CD4-positive, alpha-beta T cell (primary cell): ENCODE data around the gene FBN1. TPM values are rescaled to one million over a fixed set of nuclear protein-coding genes. Genes with fewer than 3 reads are reported as not detected.

Experiments used
- ATAC-seq: fragments of 200-7000 bp; cut with Tn5 transposase; one replicate; pipeline ENCODE4 v1.10.0; 2022; ENCODE audit warnings: mild to moderate bottlenecking; ENCODE audit not compliant: poor library complexity
- CTCF ChIA-PET: fragments of 350-600 bp; sonication (Branson Sonifier 250); formaldehyde crosslinking; loops from one replicate; lab custom pipeline; 2021; ENCODE audit warnings: antibody characterized with exemption, inconsistent platforms; lab: Charles Lee
- POLR2A ChIA-PET: fragments of 350-600 bp; sonication (Branson Sonifier 250); formaldehyde crosslinking; loops from one replicate; lab custom pipeline; 2021; ENCODE audit warnings: antibody characterized with exemption, inconsistent platforms; lab: Charles Lee
- DNase-seq, 14 experiments: peaks; one replicate each; pipeline ENCODE4 v3.0.0-alpha.2; 2013 to 2020; ENCODE audit warnings: mixed read lengths in 2 of 14
- H3K27ac ChIP-seq, 2 donors: one replicate each; pipeline versions ENCODE4 v1.5.1 to v1.7.0; 2013; ENCODE audit warnings: low read length in 2 of 2, low read depth in 1 of 2, mild to moderate bottlenecking in 1 of 2
- H3K27me3 ChIP-seq, 2 experiments: 1 replicate in 1 of 2; 2 replicates in 1 of 2; pipeline versions ENCODE4 v1.6.1 to v1.7.0; 2013; ENCODE audit warnings: low read length in 2 of 2, control low read depth in 1 of 2, mild to moderate bottlenecking in 1 of 2, moderate library complexity in 1 of 2; ENCODE audit not compliant: insufficient read depth in 2 of 2, control insufficient read depth in 1 of 2
- H3K36me3 ChIP-seq: one replicate; pipeline ENCODE4 v1.6.1; 2013; ENCODE audit warnings: low read length, control low read depth; ENCODE audit not compliant: insufficient read depth
- H3K4me1 ChIP-seq: one replicate; pipeline ENCODE4 v1.6.1; 2013; ENCODE audit warnings: low read length, control low read depth; ENCODE audit not compliant: insufficient read depth
- H3K4me3 ChIP-seq: one replicate; pipeline ENCODE4 v1.5.1; 2013; ENCODE audit warnings: mild to moderate bottlenecking, low read length, moderate library complexity
- H3K9me3 ChIP-seq, 2 experiments: 1 replicate in 1 of 2; 2 replicates in 1 of 2; pipeline versions ENCODE4 v1.6.1 to v1.7.0; 2013; ENCODE audit warnings: low read length in 2 of 2, mild to moderate bottlenecking in 2 of 2, control low read depth in 1 of 2, moderate library complexity in 1 of 2; ENCODE audit not compliant: control insufficient read depth in 1 of 2, insufficient read depth in 1 of 2
- H3K27ac Mint-ChIP-seq: one replicate; pipeline ENCODE4 v1.8.0; 2020; ENCODE audit warnings: mixed read lengths
- H3K27me3 Mint-ChIP-seq: one replicate; pipeline ENCODE4 v1.8.0; 2021; ENCODE audit warnings: mixed read lengths
- H3K36me3 Mint-ChIP-seq: one replicate; pipeline ENCODE4 v1.8.0; 2021; ENCODE audit warnings: low read depth, mixed read lengths
- H3K4me1 Mint-ChIP-seq: one replicate; pipeline ENCODE4 v1.8.0; 2021; ENCODE audit warnings: low read depth, mixed read lengths
- H3K4me3 Mint-ChIP-seq: one replicate; pipeline ENCODE4 v1.8.0; 2020; ENCODE audit warnings: mild to moderate bottlenecking, mixed read lengths
- H3K9me3 Mint-ChIP-seq: one replicate; pipeline ENCODE4 v1.8.0; 2020; ENCODE audit warnings: mixed read lengths
- CTCF ChIP-seq: fragments of 200-600 bp; IDR thresholded peaks from one replicate; pipeline ENCODE4 v1.8.0; 2022; ENCODE audit warnings: antibody characterized with exemption, mild to moderate bottlenecking
- intact Hi-C, 2 experiments: fragments of 100-400 bp; cut with DNase I in 1 of 2; cut with micrococcal nuclease in 1 of 2; formaldehyde crosslinking; loops; one replicate each; pipeline versions ENCODE4 v1.15.1 to v1.9.0; 2023 to 2025; cut with DNase I, micrococcal nuclease
- total RNA-seq, 174 experiments: library from RNA in 2 of 174; stranded (reverse) in 2 of 174; gene quantifications; one replicate each; pipeline ENCODE4 v1.2.3 and lab custom pipeline; 2021 to 2026

Gene FBN1
- total RNA-seq, 2 experiments from 2014 or later, result 0.11 to 0.25 TPM

- Mint-ChIP-seq H3K36me3 (no peaks in the 10 kb centered on the region), H3K9me3 (no peaks in the 10 kb centered on the region), H3K4me1 (no peaks in the 10 kb centered on the region), H3K27me3 (no peaks in the 10 kb centered on the region), H3K4me3 (no peak overlapping the region), H3K27ac (no peak overlapping the region)
- Histone ChIP-seq H3K9me3 (no peaks in the 10 kb centered on the region), H3K27me3 (no peaks in the 10 kb centered on the region), H3K4me3 (no peak overlapping the region), H3K36me3 (no peaks in the 10 kb centered on the region), H3K27ac (no peak overlapping the region), H3K4me1 (no peaks in the 10 kb centered on the region)
- intact Hi-C loops, result no loop called here
- ATAC-seq (no peak), DNase-seq (no peak)
- POLR2A ChIA-PET, result no interaction called here
- TF ChIP-seq CTCF, result no peak
- CTCF ChIA-PET, result no interaction called here
Observed at GRCh38 chr15:48516121-48516520, 129.4 kb downstream of the FBN1 start.

- POLR2A ChIA-PET, result no interaction called here
- CTCF ChIA-PET, result no interaction called here
Observed at GRCh38 chr15:48515500-48515899, 130.0 kb downstream of the FBN1 start.

GRCh38 chr15:48514103-48514816 lies 131.2 kb downstream of the FBN1 start:
- Mint-ChIP-seq H3K27ac (no peak overlapping the region), H3K36me3 (no peaks in the 10 kb centered on the region), H3K27me3 (no peaks in the 10 kb centered on the region), H3K4me3 (no peak overlapping the region), H3K4me1 (no peaks in the 10 kb centered on the region), H3K9me3 (no peaks in the 10 kb centered on the region)
- ChIA-PET POLR2A (no interaction called here), CTCF (no interaction called here)
- no peak for ATAC-seq
- no peaks in the 10 kb centered on the region for H3K4me1 ChIP-seq
- no peaks in the 10 kb centered on the region for H3K9me3 ChIP-seq
- TF ChIP-seq CTCF, result no peak
- H3K4me3 ChIP-seq, result no peak overlapping the region
- H3K27me3 ChIP-seq, result no peaks in the 10 kb centered on the region
- no peak overlapping the region for H3K27ac ChIP-seq
- DNase-seq, result no peak
- intact Hi-C loops, result no loop called here
- no peaks in the 10 kb centered on the region for H3K36me3 ChIP-seq

More at GRCh38 chr15:48515500-48515899, 130.0 kb downstream of the FBN1 start:
- H3K4me1 ChIP-seq, result no peaks in the 10 kb centered on the region
- no peak for ATAC-seq
- H3K36me3 Mint-ChIP-seq, result no peaks in the 10 kb centered on the region
- H3K27ac Mint-ChIP-seq, result no peak overlapping the region
- H3K9me3 ChIP-seq, result no peaks in the 10 kb centered on the region
- no peak for TF ChIP-seq CTCF
- no peaks in the 10 kb centered on the region for H3K27me3 ChIP-seq
- intact Hi-C loops, result no loop called here
- no peaks in the 10 kb centered on the region for H3K9me3 Mint-ChIP-seq
- H3K27ac ChIP-seq, result no peak overlapping the region
- no peak overlapping the region for H3K4me3 ChIP-seq
- no peaks in the 10 kb centered on the region for H3K36me3 ChIP-seq
- DNase-seq, result no peak
- H3K4me3 Mint-ChIP-seq, result no peak overlapping the region
- no peaks in the 10 kb centered on the region for H3K4me1 Mint-ChIP-seq
- no peaks in the 10 kb centered on the region for H3K27me3 Mint-ChIP-seq
